BE2C (cell line): ENCODE results near the gene DCXR.

Source experiments
- DNase-seq: peaks from one replicate; pipeline ENCODE4 v3.0.0-alpha.2; 2020
- H3K27me3 ChIP-seq: fragments of 250-450 bp; sonication (Bioruptor Pico); 2 replicates; pipeline ENCODE4 v1.5.1; 2020; ENCODE audit warnings: mild to moderate bottlenecking
- H3K36me3 ChIP-seq: fragments of 250-450 bp; sonication (Bioruptor Pico); 2 replicates; pipeline ENCODE4 v1.5.1; 2020; ENCODE audit warnings: mild to moderate bottlenecking
- H3K4me1 ChIP-seq: fragments of 250-450 bp; sonication (Bioruptor Pico); 2 replicates; pipeline ENCODE4 v1.5.1; 2020
- H3K4me3 ChIP-seq: 2 replicates; pipeline ENCODE4 v1.5.1; 2011; ENCODE audit warnings: low read depth, low read length
- H3K9me3 ChIP-seq: fragments of 250-450 bp; sonication (Bioruptor Pico); 2 replicates; pipeline ENCODE4 v1.5.1; 2020
- CTCF ChIP-seq: IDR thresholded peaks from 2 replicates; pipeline ENCODE4 v1.5.1; 2012; ENCODE audit warnings: mild to moderate bottlenecking, low read depth, low read length

DCXR gene

DNA sequence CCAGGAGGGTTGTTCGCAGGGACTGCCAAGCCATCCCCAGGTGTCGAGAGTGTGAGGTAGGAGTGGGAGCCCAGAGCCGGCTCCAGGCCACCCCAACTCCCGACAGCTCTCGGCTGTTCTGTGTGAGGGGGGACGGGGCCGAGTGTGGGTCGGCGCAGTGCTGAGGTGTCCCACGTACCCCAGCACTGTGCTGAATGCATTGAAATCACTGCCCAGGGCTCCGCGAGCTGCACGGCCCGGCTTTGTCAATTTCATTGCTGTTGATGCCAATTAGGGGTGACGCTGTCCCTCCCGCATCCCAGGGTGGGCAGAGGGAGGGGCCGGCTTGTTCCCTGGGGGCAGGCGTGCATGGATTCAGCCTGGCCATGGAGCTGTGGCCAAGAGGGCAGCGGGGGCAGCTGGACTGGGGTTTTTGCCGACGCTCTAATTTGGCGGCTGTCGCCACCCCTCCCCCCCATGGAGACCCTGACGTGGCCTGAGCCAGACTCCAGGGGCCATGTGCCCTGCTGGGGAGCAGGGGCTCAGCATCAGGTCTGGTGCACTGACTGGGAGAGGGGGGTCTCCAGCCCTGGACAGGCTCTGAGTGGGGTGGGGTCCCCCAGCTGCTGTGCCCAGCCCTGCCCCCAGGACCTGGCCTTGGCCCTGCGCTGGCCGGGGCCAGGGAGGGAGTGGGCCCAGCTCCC lies 29.1 kb downstream of the DCXR start:
- Histone ChIP-seq H3K9me3 (no peaks in the 10 kb centered on the region), H3K36me3 (peaks cover 5% of the 10 kb centered on the region), H3K27me3 (no peaks in the 10 kb centered on the region), H3K4me3 (no peak overlapping the region), H3K4me1 (peaks cover 29% of the 10 kb centered on the region)
- no peak for DNase-seq
- no peak for TF ChIP-seq CTCF

GRCh38 chr17:82007495-82008257 lies 29.8 kb downstream of the DCXR start:
- no peak for TF ChIP-seq CTCF
- Histone ChIP-seq H3K4me1 (peaks cover 29% of the 10 kb centered on the region), H3K9me3 (no peaks in the 10 kb centered on the region), H3K4me3 (no peak overlapping the region), H3K27me3 (no peaks in the 10 kb centered on the region), H3K36me3 (peaks cover 5% of the 10 kb centered on the region)
- DNase-seq = no peak

DNA sequence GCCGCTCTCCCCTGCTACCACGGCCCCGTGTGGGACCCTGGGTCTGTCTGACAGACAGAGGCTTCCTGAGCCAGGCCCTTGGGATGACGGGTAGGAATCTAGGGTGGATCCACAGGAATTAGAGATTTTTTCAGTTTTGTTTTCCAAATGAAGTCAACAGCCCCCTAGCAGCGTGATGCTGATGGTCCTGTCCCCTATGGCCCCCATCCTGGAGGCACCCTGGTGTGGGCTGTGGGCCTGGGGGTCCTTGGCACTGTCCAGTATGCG lies 30.3 kb downstream of the DCXR start:
- no peak overlapping the region for H3K4me3 ChIP-seq
- H3K27me3 ChIP-seq = no peaks in the 10 kb centered on the region
- peaks cover 5% of the 10 kb centered on the region for H3K36me3 ChIP-seq
- H3K9me3 ChIP-seq = no peaks in the 10 kb centered on the region
- DNase-seq = no peak
- TF ChIP-seq CTCF = no peak
- peaks cover 24% of the 10 kb centered on the region for H3K4me1 ChIP-seq

GRCh38 chr17:82006468-82007227 lies 30.8 kb downstream of the DCXR start:
- peaks cover 23% of the 10 kb centered on the region for H3K4me1 ChIP-seq
- no peak overlapping the region for H3K4me3 ChIP-seq
- no peak for TF ChIP-seq CTCF
- H3K36me3 ChIP-seq = no peaks in the 10 kb centered on the region; the same call in none of the 2 replicates
- no peaks in the 10 kb centered on the region for H3K9me3 ChIP-seq
- no peaks in the 10 kb centered on the region for H3K27me3 ChIP-seq
- DNase-seq = peak; percentile 73

GRCh38 chr17:82005701-82006348 lies 31.7 kb downstream of the DCXR start:
- DNase-seq = no peak
- H3K36me3 ChIP-seq = no peaks in the 10 kb centered on the region; the same call in 1 of the 2 replicates
- peaks cover 23% of the 10 kb centered on the region for H3K4me1 ChIP-seq
- no peaks in the 10 kb centered on the region for H3K27me3 ChIP-seq
- no peak for TF ChIP-seq CTCF
- no peaks in the 10 kb centered on the region for H3K9me3 ChIP-seq
- no peak overlapping the region for H3K4me3 ChIP-seq
